AG04449 (cell line): Measurements from ENCODE around the gene ST6GALNAC1.
"Not testable (repeated sequence)": the region's sequence is repeated elsewhere in the genome, so short reads cannot be mapped to it uniquely, and the experiment has no call there.

ENCODE experiments used
- CTCF ChIA-PET: fragments of 350-600 bp; formaldehyde crosslinking; extraction: SDS; loops from one replicate; lab custom pipeline; 2021; ENCODE audit warnings: antibody characterized with exemption; lab: Yijun Ruan, JAX
- POLR2A ChIA-PET: fragments of 400-600, 350-600 bp; formaldehyde crosslinking; extraction: SDS; loops from one replicate; lab custom pipeline; 2020; ENCODE audit warnings: antibody characterized with exemption, inconsistent platforms; lab: Yijun Ruan, JAX
- DNase-seq: peaks from one replicate; pipeline ENCODE4 v3.0.0-alpha.2; 2010; ENCODE audit warnings: low read depth, low spot score
- H3K4me3 ChIP-seq: 2 replicates; pipeline ENCODE4 v1.5.1; 2011; ENCODE audit warnings: low read depth, mild to moderate bottlenecking, control low read depth, low read length
- TF ChIP-seq, protein P1 (sequence below): IDR thresholded peaks from one replicate; pipeline ENCODE4 v1.5.1; 2011; ENCODE audit warnings: mild to moderate bottlenecking, moderate library complexity, low read length, control low read depth, inconsistent platforms; ENCODE audit not compliant: insufficient read depth; ENCODE audit errors: missing control alignments

ST6GALNAC1 gene

GRCh38 chr17:76644995-76645394, 1.4 kb upstream of the ST6GALNAC1 start:
- CTCF ChIA-PET, result interaction anchor here (2.1 kb wide), 1 partner anchor 21 kb away, joined by 6 read pairs; no protein-coding TSS in a partner anchor
- POLR2A ChIA-PET, result no interaction called here
- no peak overlapping the region for H3K4me3 ChIP-seq
- TF ChIP-seq, protein P1, sequence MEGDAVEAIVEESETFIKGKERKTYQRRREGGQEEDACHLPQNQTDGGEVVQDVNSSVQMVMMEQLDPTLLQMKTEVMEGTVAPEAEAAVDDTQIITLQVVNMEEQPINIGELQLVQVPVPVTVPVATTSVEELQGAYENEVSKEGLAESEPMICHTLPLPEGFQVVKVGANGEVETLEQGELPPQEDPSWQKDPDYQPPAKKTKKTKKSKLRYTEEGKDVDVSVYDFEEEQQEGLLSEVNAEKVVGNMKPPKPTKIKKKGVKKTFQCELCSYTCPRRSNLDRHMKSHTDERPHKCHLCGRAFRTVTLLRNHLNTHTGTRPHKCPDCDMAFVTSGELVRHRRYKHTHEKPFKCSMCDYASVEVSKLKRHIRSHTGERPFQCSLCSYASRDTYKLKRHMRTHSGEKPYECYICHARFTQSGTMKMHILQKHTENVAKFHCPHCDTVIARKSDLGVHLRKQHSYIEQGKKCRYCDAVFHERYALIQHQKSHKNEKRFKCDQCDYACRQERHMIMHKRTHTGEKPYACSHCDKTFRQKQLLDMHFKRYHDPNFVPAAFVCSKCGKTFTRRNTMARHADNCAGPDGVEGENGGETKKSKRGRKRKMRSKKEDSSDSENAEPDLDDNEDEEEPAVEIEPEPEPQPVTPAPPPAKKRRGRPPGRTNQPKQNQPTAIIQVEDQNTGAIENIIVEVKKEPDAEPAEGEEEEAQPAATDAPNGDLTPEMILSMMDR, result no peak
- DNase-seq, result no peak

- TF ChIP-seq, protein P1, result no peak
- no peak overlapping the region for H3K4me3 ChIP-seq
- ChIA-PET CTCF (interaction anchor here (2.1 kb wide), 1 partner anchor 19 kb away, joined by 6 read pairs; no protein-coding TSS in a partner anchor), POLR2A (no interaction called here)
- no peak for DNase-seq
Measured at GRCh38 chr17:76642994-76643393, 563 bp downstream of the ST6GALNAC1 start.

- no peak for DNase-seq
- CTCF ChIA-PET, result no interaction called here
- POLR2A ChIA-PET, result no interaction called here
Measured at GRCh38 chr17:76642032-76642561, 1.5 kb downstream of the ST6GALNAC1 start.

DNA sequence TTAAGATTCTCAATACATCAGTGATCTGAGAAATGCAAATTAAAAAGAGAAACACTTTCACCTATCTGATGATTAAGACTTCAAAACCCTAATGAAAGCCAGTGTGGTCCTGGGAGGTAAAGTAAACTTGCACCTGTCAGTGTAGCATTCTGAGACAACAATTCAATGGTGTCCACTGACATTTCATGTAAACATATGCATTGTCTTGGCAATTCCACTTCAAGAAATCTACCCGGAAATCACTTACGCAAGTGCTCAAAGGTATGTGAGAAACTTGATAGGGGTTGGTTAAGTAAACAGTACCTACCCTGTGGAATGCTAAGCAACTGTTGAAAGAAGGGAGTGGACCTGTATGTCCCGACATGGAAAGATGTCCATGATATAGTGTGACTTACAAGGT, 2.1 kb downstream of the ST6GALNAC1 start:
- TF ChIP-seq, protein P1, result no peak
- ChIA-PET POLR2A (no interaction called here), CTCF (interaction anchor here (1.0 kb wide), 1 partner anchor 90 kb away, joined by 3 read pairs; no protein-coding TSS in a partner anchor)
- H3K4me3 ChIP-seq, result no peak overlapping the region
- no peak for DNase-seq

More at GRCh38 chr17:76642032-76642561, 1.5 kb downstream of the ST6GALNAC1 start:
- H3K4me3 ChIP-seq, result no peak overlapping the region
- TF ChIP-seq, protein P1, result no peak

DNA sequence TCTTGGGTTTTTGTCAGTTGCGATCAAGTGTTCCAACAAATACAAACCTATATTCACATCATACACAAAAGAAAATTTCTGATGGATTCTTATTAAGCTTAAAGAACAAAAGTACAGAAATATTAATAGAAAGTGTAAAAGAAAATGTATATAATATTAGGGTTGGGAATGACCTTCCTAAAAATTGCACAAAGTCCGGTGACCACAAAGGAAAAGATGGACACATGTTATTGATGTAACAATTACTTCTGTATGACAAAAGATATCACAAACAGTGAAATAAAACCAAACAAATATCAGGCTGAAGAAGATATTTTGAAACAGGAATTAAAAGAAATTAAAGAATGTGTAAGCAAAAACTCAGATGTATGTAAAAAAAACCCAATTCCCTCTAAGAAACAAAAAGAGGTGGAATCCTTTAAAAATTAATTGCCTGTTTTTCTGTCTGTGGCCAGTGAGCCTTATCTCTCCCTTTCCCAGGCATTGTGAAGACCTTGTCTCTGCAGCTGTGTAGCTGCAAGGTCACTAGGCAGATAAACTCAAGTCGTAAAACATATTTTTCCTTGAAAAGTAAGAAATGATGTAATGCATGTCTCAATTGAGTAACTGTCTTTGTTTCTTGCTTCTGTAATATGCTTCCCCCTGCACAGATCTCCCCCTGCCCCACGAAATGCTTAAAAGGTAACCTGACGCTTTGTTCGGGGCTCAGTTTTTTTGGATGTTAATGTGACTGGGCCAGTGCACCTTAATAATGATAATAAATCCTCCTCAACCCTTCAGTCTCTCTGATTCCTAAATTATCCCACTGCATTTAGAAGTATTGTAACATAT, 2.8 kb downstream of the ST6GALNAC1 start:
- ChIA-PET CTCF (interaction anchor here (1.0 kb wide), 1 partner anchor 89 kb away, joined by 3 read pairs; no protein-coding TSS in a partner anchor), POLR2A (no interaction called here)
- TF ChIP-seq, protein P1, result no peak
- no peak for DNase-seq
- no peak overlapping the region for H3K4me3 ChIP-seq

GRCh38 chr17:76638263-76638662, 5.3 kb downstream of the ST6GALNAC1 start:
- ChIA-PET CTCF (interaction anchor here (1.1 to 8.4 kb wide), 2 partner anchors 14 to 116 kb away, joined by 4 to 81 read pairs; no protein-coding TSS in a partner anchor), POLR2A (no interaction called here)
- TF ChIP-seq, protein P1, result no peak

DNA sequence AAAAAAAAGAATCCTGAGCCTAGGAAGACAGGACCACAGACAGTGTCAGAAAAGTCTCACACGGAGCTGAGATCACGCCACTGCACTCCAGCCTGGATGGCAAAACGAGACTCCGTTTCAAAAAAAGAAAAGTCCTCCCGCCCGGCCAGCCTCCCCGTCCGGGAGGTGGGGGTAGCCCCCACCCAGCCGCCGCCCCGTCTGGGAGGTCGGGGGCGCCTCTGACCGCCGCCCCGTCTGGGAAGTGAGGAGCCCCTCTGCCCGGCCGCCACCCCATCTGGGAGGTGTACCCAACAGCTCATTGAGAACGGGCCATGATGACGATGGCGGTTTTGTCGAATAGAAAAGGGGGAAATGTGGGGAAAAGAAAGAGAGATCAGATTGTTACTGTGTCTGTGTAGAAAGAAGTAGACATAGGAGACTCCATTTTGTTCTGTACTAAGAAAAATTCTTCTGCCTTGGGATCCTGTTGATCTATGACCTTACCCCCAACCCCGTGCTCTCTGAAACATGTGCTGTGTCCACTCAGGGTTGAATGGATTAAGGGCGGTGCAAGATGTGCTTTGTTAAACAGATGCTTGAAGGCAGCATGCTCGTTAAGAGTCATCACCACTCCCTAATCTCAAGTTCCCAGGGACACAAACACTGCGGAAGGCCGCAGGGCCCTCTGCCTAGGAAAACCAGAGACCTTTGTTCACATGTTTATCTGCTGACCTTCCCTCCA, 6.9 kb downstream of the ST6GALNAC1 start:
- DNase-seq, POLR2A ChIA-PET, H3K4me3 ChIP-seq: not testable (repeated sequence)
- CTCF ChIA-PET, result interaction anchor here (1.1 to 8.4 kb wide), 2 partner anchors 13 to 114 kb away, joined by 4 to 81 read pairs; no protein-coding TSS in a partner anchor

More at GRCh38 chr17:76638263-76638662, 5.3 kb downstream of the ST6GALNAC1 start:
- H3K4me3 ChIP-seq, result no peak overlapping the region
- DNase-seq, result no peak
